Measurements from ENCODE around the gene RPL10A. TPM values are rescaled to one million over a fixed set of nuclear protein-coding genes. Genes with fewer than 3 reads are reported as not detected.

Gene RPL10A
- polyA plus RNA-seq, 1 of the 3 experiments (the other 2 are of a cell fraction) = 3,548 TPM

- CTCF ChIA-PET = interaction anchor here (0.6 to 9.0 kb wide), 42 partner anchors 12 to 303 kb away, joined by 3 to 186 read pairs (median 6); partner anchors contain the start of genes ARMC12, DEF6, PPARD and RPL10A
These were observed 18.8 kb upstream of the RPL10A start for GRCh38 chr6:35449287-35449881.

GRCh38 chr6:35451354-35452182, 16.6 kb upstream of the RPL10A start:
- CTCF ChIA-PET = interaction anchor here (1.0 to 9.0 kb wide), 12 partner anchors 15 to 285 kb away, joined by 3 to 186 read pairs (median 4); partner anchors contain the start of genes ARMC12, PPARD and RPL10A
- no peaks in the 10 kb centered on the region for H3K9me3 ChIP-seq
- H3K27me3 ChIP-seq (ENCODE audit: insufficient read depth) = no peaks in the 10 kb centered on the region
- H3K4me3 ChIP-seq (ENCODE audit: low read depth in 2 of 2, low read length in 1 of 2) = peak overlapping the region; percentile 64 to 70
- DNase-seq = no peak
- H3F3A ChIP-seq (replicated peaks; ENCODE audit: insufficient read depth) = no peaks in the 10 kb centered on the region
- POLR2A ChIA-PET = no interaction called here
- H3K9ac ChIP-seq = no peak overlapping the region
- peaks cover 0 to 17% of the 10 kb centered on the region in 2 experiments; a peak in 2 of 4 replicates for H3K4me1 ChIP-seq (ENCODE audit: control insufficient read depth in 1 of 2, insufficient read depth in 2 of 2, low read depth in 1 of 2, low read length in 1 of 2)
- H3K4me2 ChIP-seq = peak overlapping the region; percentile 90
- TF ChIP-seq RAD21 (IDR thresholded peaks at IDR 0.05; ENCODE audit: low read length) = no peak
- peak; percentile 19; the same call in 1 of the 2 replicates for TF ChIP-seq NFIC (IDR thresholded peaks at IDR 0.05; ENCODE audit: borderline replicate concordance)
- TF ChIP-seq TEAD4 (IDR thresholded peaks at IDR 0.05; ENCODE audit: borderline replicate concordance, insufficient read depth) = no peak
- H4K20me1 ChIP-seq (ENCODE audit: insufficient read depth) = no peaks in the 10 kb centered on the region
- WGBS (ENCODE audit: low lambda C conversion rate) = 56% methylated on average over 10 of the region's 20 CpGs
- no peak overlapping the region for H3K27ac ChIP-seq (ENCODE audit: low read depth in 2 of 2, low read length in 1 of 2)
- H3K9me2 ChIP-seq = no peaks in the 10 kb centered on the region
- H3K36me3 ChIP-seq (replicated peaks in 1 of 2; ENCODE audit: control insufficient read depth in 1 of 2, insufficient read depth in 2 of 2, low read length in 1 of 2) = peaks cover 0 to 3% of the 10 kb centered on the region in 2 experiments
- no peak overlapping the region for H2AFZ ChIP-seq (ENCODE audit: low read depth)
- peaks cover 4% of the 10 kb centered on the region; the same call in 1 of the 2 replicates for H3K79me2 ChIP-seq (ENCODE audit: insufficient read depth)

More at GRCh38 chr6:35449287-35449881, 18.8 kb upstream of the RPL10A start:
- Histone ChIP-seq H3K36me3 (replicated peaks in 1 of 2; ENCODE audit: control insufficient read depth in 1 of 2, insufficient read depth in 2 of 2, low read length in 1 of 2) (no peaks in the 10 kb centered on the region), H3K9me2 (no peaks in the 10 kb centered on the region), H3K9ac (no peak overlapping the region), H3K4me3 (ENCODE audit: low read depth in 2 of 2, low read length in 1 of 2) (no peak overlapping the region), H3F3A (replicated peaks; ENCODE audit: insufficient read depth) (no peaks in the 10 kb centered on the region), H3K27me3 (ENCODE audit: insufficient read depth) (no peaks in the 10 kb centered on the region), H3K27ac (ENCODE audit: low read depth in 2 of 2, low read length in 1 of 2) (no peak overlapping the region), H4K20me1 (ENCODE audit: insufficient read depth) (no peaks in the 10 kb centered on the region), H3K4me1 (ENCODE audit: control insufficient read depth in 1 of 2, insufficient read depth in 2 of 2, low read depth in 1 of 2, low read length in 1 of 2) (peaks cover 0 to 17% of the 10 kb centered on the region in 2 experiments; a peak in 2 of 4 replicates), H3K9me3 (no peaks in the 10 kb centered on the region), H3K79me2 (ENCODE audit: insufficient read depth) (no peaks in the 10 kb centered on the region), H2AFZ (ENCODE audit: low read depth) (no peak overlapping the region), H3K4me2 (no peak overlapping the region)
- POLR2A ChIA-PET = interaction anchor here (1.0 to 1.8 kb wide), 2 partner anchors 105 to 107 kb away, joined by 4 to 14 read pairs; partner anchors contain the start of gene PPARD
- WGBS (ENCODE audit: low lambda C conversion rate) = 29% methylated on average over 12 of the region's 14 CpGs
- TF ChIP-seq CHD2 (IDR thresholded peaks at IDR 0.05; ENCODE audit: low read length, partially characterized antibody) (peak; percentile 36), SMC3 (IDR thresholded peaks at IDR 0.05; ENCODE audit: low read depth, low read length) (peak; percentile 93), RAD21 (IDR thresholded peaks at IDR 0.05; ENCODE audit: low read length) (peak; percentile 95), CTCF (IDR thresholded peaks at IDR 0.05) (peak; percentile 75), TAF1 (IDR thresholded peaks at IDR 0.05; ENCODE audit: borderline replicate concordance, low read depth, low read length) (no peak), RCOR1 (IDR thresholded peaks at IDR 0.05; ENCODE audit: low read length) (0 out of 2 replicates have a peak, but pooled peaks have one; percentile 14), RXRA (IDR thresholded peaks at IDR 0.05; ENCODE audit: borderline replicate concordance, low read depth) (no peak)
- peak; percentile 85 for DNase-seq

All from SK-N-SH (cell line).